Measurements from ENCODE around the gene USP10. TPM values are rescaled to one million over a fixed set of nuclear protein-coding genes. Genes with fewer than 3 reads are reported as not detected.

Gene USP10
- total and polyA plus RNA-seq, 2 donors (not counting 3 experiments of a cell fraction or from before 2014, with no cell fraction given): 84.0 to 115 TPM

DNA sequence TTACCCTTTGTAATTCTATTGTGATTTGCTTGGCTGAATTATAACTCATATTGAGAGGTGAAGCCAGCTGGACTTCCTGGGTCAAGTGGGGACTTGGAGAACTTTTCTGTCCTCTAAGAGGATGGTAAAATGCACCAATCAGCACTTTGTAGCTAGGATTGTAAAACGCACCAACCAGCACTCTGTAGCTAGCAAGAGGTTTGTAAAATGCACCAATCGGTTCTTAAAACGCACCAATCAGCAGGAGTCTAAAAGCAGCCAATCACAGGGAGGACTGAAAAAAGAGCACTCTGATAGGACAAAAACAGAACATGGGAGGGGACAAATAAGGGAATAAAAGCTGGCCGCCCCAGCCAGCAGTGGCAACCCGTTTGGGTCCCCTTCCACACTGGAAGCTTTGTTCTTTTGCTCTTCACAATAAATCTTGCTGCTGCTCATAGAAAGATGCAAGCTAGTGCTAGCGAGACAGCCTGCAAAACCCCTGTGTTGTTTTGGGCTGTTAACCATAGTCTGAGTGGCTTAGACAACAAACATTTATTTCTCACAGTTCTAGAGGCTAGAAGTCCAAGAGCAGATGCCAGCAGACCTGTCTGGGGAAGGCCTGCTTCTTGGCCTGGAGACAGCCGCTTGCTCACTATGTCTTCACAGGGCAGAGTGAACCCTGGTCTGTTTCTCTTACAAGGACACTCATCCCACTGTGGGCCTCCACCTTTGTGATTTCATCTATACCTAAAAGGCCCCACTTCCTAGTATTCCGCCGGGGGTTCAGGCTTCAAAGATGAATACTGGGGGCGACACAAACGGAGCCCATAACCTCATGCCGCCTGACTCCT is 81.0 kb downstream of the USP10 start:
- intact Hi-C loops (cut with micrococcal nuclease): no loop called here
- CTCF ChIA-PET: no interaction called here

More for the DNA sequence above, 81.0 kb downstream of the USP10 start:
- no peaks in the 10 kb centered on the region for H3K9me1 ChIP-seq (replicated peaks; ENCODE audit: control insufficient read depth, extremely low read depth, insufficient read depth, low read length)
- no peaks in the 10 kb centered on the region for H4K20me1 ChIP-seq (replicated peaks; ENCODE audit: control insufficient read depth, extremely low read depth, insufficient read depth, low read length)
- dilution Hi-C loops (cut with MboI; ENCODE audit: extremely low pct_ligation_motif_present, low sequenced_read_pairs): no loop called here
- no peaks in the 10 kb centered on the region for H3K4me1 ChIP-seq (ENCODE audit: control insufficient read depth, extremely low read depth, insufficient read depth, low read length)
- no peak overlapping the region for H3K9ac ChIP-seq (replicated peaks; ENCODE audit: extremely low read depth, insufficient read depth, low read length)
- no peak overlapping the region for H3K27ac ChIP-seq (ENCODE audit: insufficient read depth, low read depth, low read length)
- H3K36me3 ChIP-seq (ENCODE audit: control insufficient read depth in 2 of 2, extremely low read depth in 1 of 2, insufficient read depth in 2 of 2, low read length in 2 of 2): peaks cover 13 to 22% of the 10 kb centered on the region in 2 experiments
- H3K9me3 ChIP-seq (replicated peaks; ENCODE audit: control insufficient read depth, insufficient read depth, low read length): no peaks in the 10 kb centered on the region
- no peak for DNase-seq (ENCODE audit: low read depth, low spot score)
- H3K27me3 ChIP-seq (ENCODE audit: control insufficient read depth in 2 of 2, insufficient read depth in 2 of 2, low read length in 2 of 2): no peaks in the 10 kb centered on the region
- no peak overlapping the region for H2AFZ ChIP-seq (ENCODE audit: low read depth, low read length)
- BruUV-seq (replicated peaks): no TSS peak
- no peak for FAIRE-seq
- no peak overlapping the region for H3K4me2 ChIP-seq (ENCODE audit: insufficient read depth, low read length)
- H3K4me3 ChIP-seq (replicated peaks in 1 of 3; ENCODE audit: insufficient read depth in 1 of 3, low read depth in 1 of 3, low read length in 3 of 3): no peak overlapping the region
- POLR2A ChIA-PET: no interaction called here
- no peaks in the 10 kb centered on the region for H3K79me2 ChIP-seq (ENCODE audit: control insufficient read depth, insufficient read depth, low read length)
- no peak for TF ChIP-seq MYC (IDR thresholded peaks at IDR 0.05; ENCODE audit: low read depth, low read length)
- no peak for TF ChIP-seq GATA2 (IDR thresholded peaks at IDR 0.05; ENCODE audit: insufficient read depth, insufficient read length, low read depth, low read length)
- TF ChIP-seq POLR2AphosphoS5 (IDR thresholded peaks at IDR 0.05; ENCODE audit: insufficient read depth, low read depth, low read length): no peak
- TF ChIP-seq, protein P1, sequence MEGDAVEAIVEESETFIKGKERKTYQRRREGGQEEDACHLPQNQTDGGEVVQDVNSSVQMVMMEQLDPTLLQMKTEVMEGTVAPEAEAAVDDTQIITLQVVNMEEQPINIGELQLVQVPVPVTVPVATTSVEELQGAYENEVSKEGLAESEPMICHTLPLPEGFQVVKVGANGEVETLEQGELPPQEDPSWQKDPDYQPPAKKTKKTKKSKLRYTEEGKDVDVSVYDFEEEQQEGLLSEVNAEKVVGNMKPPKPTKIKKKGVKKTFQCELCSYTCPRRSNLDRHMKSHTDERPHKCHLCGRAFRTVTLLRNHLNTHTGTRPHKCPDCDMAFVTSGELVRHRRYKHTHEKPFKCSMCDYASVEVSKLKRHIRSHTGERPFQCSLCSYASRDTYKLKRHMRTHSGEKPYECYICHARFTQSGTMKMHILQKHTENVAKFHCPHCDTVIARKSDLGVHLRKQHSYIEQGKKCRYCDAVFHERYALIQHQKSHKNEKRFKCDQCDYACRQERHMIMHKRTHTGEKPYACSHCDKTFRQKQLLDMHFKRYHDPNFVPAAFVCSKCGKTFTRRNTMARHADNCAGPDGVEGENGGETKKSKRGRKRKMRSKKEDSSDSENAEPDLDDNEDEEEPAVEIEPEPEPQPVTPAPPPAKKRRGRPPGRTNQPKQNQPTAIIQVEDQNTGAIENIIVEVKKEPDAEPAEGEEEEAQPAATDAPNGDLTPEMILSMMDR (IDR thresholded peaks at IDR 0.05; ENCODE audit: extremely low read depth in 1 of 2, insufficient read depth in 1 of 2, low read depth in 1 of 2, low read length in 2 of 2): no peak
- TF ChIP-seq FOS (IDR thresholded peaks at IDR 0.05; ENCODE audit: borderline replicate concordance, insufficient read depth, low read length): no peak
- TF ChIP-seq, protein P2, sequence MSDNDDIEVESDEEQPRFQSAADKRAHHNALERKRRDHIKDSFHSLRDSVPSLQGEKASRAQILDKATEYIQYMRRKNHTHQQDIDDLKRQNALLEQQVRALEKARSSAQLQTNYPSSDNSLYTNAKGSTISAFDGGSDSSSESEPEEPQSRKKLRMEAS (IDR thresholded peaks at IDR 0.05; ENCODE audit: insufficient read depth, insufficient read length): no peak

All from endothelial cell of umbilical vein (primary cell).